HG03025 (cell line): Measurements from ENCODE around the gene NDUFB6.
"Not testable (repeated sequence)": the region's sequence is repeated elsewhere in the genome, so short reads cannot be mapped to it uniquely, and the experiment has no call there.

ENCODE experiments used
- ATAC-seq: cut with Tn5 transposase; IDR thresholded peaks from one replicate; pipeline ENCODE4 v1.9.1; 2021; ENCODE audit warnings: mild to moderate bottlenecking, moderate library complexity; ENCODE audit not compliant: unreplicated experiment, low FRiP score

The NDUFB6 gene

DNA sequence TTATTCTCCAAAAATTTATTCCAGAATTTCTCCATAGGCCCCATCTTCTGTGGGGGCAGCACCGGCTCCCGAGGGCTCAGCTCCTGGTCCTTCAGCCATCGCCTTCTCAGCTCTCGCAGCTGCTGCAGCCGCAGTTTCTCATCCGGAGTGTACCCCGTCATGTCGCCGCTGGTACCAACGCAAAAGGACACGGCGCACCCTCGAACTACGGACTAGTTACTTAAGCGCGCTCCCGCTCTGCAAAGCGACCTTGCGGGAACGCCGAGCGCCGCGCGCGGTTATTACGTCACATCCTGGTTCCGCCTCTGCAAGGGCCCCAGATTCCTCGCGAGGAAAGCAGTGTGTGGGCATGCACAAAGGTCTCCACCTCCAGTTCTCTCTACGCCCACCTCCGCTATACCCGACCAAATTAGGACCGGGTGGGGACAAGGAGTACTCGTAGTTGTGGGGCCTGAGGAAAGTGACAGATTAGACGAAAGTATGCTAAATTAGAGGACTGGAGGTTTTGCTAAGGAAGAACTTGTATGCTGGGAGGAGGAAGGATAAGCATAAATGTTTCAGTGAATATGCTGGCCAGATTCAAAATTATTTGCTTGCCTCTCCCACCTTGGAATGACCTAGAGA is at the start of gene NDUFB6:
Gene NDUFB6 (minus strand): TSS at position 260 of the 624 bp plus-strand sequence. CDS start 99 bp downstream, at position 161.
- peak; percentile 73 for ATAC-seq

DNA sequence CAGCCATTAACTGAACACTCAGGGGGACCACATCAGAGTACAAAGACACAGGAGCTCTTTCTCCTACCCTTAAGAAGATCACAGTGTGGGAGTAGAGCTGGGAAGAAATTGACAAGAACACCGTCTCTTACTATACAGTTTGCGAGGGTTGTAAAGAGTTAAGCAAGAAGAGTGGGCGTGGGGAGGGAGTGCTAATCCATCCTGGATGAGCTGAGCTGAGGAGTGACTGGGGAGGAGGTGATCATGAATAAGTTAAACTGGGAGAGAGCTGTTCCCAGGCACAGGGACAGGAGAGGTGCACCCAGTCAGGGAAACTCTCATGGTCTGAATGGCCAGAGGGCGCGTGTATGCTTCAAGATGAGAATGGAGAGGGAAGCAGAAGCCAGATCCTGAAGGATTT is 45.3 kb upstream of the NDUFB6 start:
- ATAC-seq, result no peak

DNA sequence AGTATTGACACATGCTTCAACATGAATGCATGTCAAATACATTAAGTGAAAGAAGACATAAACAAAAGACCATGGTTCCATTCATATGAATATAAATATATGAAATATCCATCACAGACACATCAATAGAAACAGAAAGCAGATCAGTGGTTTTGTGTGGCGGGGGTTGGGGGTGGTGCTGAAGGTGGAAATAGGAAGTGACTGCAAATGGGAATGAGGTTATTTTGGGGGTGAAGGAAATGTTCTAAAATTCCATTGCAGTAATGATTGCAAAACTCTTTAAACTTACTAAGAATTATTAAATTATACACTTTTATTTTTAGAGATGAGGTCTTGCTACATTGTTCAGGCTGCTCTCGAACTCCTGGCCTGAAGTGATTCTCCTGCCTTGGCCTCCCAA is 33.9 kb upstream of the NDUFB6 start:
- no peak for ATAC-seq

DNA sequence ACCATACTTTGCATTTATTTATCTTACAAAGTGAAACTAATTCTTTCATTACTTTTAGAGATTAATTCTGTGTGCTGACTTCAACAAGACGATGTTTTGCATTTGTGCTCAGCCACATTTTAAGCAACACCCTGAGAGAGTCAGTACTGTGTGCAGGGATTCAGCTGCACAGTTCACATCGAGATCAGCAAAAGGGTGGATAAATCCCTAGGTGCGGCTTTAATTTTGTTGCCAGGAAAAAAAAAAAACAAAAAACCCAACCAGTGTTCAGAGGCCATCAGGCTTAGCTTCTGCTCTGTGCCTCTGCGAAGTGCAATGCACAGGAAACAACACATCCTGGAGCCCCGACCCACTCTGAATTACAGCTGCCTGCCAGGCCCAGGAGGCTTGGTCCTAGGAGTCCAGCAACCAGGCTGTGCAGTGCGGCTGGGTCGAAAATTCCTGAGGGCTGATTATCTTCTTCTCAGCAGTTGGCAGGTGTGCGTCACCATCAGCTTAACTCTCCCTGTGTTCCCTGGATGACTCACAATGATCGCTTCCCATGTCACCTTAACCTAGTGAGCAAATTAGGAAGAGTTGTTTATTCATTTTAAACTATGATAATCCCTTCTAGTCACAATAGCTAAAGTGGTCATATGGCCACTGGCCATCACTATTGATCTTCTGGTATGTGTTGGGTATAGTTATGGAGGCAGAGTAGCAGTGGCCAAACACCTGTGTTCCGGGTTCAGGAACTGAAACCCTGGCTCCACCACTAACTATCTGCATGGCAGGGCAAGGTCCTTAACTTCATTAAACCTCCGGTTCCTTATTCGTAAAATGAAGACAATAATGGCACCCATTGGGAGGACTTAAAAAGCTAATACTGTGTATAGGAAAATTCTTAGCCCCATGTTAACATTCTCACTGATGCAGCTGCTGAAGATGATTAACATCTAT is 31.2 kb upstream of the NDUFB6 start:
- ATAC-seq, result peak; percentile 94

DNA sequence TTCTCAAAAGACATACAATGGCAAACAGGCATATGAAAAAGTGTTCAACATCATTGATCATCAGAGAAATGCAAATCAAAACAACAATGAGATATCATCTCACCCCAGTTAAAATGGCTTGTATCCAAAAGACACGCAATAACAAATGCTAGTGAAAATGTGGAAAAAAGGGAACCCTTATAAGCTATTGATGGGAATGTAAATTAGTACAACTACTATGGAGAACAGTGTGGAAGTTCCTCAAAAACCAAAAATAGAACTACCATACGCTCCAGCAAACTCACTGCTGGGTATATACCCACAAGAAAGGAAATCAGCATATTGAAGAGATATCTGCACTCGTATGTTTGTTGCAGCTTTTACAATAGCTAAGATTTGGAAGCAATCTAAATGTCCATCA is 26.1 kb upstream of the NDUFB6 start:
- ATAC-seq, result not testable (repeated sequence)

DNA sequence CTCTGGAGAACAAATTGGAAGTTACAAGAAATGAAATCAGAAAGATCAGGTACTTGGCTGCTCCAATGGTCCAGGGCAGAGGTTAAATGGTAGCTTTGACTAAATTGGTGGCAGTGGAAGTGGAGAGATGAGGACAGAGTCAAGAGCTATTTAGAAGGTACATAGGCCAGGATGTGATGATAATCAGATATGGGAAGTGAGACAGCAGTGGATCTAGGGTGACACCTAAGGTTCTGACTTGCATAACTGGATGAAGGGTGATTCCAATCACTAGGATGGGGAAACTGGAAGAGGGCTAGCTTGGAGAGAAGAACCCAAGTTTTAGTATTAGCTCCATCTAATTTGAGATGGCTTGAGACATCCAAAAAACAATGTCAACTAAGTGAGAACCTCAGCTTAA is 24.0 kb upstream of the NDUFB6 start:
- ATAC-seq, result no peak

DNA sequence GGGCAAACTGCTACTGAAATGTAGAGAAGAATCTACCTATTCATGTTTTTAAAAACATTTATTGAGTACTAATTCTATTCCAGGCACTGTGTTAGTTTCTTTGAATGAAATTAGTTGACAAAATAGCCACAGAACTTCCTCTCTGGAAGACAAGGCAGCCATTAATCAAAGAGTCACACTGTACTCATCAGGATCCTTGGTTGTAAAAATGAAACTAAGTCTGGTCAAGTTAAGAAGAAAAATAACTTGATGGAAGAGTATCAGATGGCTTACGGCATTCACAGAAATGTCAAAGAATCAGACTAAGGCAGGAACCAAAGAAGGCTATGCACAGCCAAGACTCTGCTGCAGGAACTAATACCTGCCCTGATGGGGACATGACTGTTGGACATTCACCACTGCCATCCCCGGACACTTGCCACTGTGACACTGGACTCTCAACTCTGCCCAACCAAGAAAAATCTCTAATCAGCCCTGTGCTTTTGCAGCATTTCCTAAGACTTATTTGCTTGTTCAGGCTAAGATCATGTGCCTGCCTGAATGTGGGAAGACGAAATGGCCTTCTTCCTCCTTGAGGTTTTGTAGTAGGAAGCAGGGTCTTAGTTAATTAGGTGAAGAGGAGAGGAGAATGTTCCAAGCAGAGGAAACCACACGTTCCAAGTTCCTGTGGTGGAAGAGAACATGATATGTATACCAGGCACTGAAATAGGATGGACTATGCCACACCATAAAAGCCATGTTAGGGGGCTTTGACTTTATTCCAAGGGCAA is 23.3 kb upstream of the NDUFB6 start:
- no peak for ATAC-seq

DNA sequence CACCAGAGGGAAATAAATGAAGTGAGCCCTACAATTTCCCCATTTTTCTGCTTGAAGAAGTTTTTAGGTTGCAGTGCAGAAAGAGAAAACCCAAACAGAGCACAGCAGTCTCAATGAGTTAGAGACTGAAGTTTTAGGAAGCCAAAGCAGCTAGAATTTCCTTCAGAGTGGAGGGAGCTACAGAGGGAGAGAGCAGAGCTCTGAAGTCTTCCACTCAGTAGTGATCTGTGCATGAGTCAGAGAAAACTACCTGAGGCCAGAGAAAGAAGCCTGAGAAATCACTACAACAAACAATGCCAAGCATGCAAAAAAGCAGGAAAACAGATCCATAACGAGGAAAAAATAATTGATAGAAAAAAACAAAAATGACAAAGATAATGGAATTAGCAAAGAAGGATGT is 17.9 kb upstream of the NDUFB6 start:
- ATAC-seq, result no peak

DNA sequence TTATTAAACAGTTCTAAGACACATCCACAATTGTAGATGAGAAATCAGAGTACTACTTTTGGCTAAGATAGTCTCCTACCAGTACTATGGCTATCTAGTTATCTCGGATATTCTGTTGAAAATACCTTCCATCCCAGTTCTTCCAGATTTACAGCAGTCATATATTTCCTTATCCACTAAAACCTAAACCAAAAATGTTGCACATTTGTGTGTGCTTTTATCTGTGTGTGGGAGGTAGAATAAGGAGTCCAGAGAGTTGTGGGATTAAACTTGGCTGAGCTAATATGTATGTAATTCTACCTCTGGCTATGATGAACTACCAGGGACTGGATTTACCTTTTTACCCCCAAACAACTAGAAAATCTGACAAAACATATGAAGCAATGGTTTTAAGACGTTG is 17.5 kb upstream of the NDUFB6 start:
- ATAC-seq, result no peak

DNA sequence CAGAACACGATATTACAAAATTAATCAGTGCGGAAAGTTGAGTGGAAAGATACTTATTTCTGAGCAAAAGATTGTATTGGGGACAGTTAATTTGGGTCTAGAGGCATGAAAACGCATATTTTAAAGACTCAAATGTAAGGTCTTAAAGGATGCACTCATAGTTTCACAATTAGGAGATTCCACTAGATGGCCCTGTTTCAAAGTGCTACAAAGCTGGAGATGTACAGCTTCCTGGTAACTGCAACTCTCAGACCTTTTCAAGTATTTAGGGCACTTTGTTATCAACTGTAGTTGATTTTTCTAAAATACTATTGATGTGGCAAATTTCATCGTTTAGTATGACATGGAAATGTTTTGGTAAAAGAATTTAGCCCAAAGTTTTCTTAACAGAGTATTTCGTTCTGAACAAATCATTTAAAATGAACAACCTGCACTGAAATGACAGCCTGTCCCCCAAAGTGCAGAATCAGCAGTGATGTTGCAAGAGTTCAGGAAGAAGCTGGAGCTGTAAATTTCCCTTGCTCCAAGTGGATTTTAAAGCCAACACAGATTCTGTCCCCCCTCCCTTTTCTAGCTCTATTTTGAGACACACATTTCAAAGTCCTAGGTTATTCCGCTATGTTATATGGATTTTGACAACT is 16.2 kb upstream of the NDUFB6 start:
- ATAC-seq, result peak; percentile 61

DNA sequence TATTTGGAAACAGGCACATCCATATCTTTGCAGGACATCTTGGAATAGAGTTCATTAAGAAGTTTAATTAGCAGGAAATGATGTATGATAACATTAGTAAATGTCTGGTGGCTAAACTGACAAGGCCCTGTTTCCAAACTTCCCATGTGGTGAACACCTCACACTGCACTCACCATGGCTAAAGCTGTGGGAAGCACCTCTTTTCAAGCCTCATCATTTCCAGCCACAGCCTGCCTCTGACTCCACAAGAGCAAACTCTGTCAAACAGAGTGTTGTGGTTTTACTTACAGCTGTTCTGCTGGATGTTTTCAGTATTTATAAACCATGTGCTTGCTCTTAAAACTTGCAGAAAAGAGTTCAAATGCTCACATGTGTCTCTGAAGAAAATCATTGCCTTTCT is 14.9 kb upstream of the NDUFB6 start:
- no peak for ATAC-seq

DNA sequence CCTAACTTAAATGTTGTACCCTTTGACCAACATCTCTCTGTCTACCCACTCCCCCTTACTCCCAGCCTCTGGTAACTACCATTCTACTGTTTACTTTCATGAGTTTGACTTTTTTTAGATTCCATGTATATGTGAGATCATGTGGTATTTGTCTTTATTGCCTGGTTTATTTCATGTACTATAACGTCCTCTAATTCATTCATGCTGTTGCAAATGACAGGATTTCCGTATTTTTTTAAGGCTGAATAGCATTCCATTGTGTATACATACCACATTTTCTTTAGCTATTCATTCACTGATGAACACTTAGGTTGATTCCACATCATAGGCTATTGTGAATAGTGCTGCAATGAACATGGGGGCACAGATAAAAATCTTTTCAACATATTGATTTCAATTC is 11.8 kb upstream of the NDUFB6 start:
- ATAC-seq, result no peak

DNA sequence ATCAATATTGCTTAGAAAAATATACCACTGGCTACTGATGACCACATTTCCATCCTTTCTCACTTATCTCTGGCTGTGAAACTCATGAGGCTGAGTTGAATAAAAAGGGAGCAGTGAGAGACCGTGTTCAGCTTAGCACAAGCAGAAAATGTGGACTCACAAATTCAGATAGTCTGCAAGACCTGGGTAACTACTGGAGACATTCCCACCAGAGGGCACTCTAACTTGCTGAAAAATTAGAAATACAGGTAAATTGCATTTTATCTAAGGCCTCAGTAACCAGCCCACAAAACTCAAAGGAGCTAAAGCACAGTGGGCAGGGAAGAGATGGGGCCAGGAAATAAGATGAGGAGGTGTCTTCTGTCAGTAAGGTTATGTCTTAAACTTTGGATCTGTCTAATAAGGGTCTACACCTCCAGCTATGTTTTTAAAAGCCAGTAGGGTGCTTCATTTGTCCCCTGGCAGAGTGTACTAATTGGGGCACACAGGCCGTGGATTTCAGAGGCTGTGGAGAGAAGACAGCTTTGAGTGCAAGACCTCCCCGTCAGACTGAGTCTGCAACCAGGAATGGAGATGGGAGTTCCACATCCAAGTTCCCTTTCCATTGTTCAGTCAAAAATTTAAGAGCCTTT is 8.7 kb upstream of the NDUFB6 start:
- no peak for ATAC-seq

DNA sequence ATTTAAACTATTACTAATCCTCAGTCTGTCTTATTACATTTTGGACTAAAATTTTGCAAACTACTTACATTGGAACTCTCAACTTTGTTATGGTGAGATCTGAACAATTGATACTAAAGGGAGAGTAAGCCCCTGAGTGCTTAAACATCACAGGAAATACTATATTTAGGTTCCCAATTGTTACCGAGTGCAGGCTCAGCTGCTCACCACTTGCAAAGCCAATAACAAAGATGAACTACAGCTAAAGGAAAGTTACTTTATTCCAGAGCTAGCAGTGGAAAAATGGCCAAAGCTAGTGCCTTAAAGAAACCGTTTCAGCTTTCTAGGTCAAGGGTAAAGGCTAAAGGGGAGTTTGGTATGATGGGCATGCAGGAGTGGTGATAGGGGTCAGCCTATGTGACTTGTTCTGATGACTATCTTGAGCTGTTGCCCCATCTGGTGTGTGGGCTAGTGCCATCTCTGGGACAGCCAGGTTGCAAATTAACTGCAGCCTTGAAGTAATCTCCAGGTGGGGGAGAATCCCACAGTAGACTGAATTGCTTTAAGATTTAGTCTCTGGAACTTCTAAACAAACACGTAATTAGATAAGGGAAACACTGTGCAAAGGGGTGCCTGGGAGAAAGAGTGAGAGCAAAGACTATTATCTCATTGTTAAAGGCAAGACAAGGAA is 7.8 kb upstream of the NDUFB6 start:
- ATAC-seq, result no peak

DNA sequence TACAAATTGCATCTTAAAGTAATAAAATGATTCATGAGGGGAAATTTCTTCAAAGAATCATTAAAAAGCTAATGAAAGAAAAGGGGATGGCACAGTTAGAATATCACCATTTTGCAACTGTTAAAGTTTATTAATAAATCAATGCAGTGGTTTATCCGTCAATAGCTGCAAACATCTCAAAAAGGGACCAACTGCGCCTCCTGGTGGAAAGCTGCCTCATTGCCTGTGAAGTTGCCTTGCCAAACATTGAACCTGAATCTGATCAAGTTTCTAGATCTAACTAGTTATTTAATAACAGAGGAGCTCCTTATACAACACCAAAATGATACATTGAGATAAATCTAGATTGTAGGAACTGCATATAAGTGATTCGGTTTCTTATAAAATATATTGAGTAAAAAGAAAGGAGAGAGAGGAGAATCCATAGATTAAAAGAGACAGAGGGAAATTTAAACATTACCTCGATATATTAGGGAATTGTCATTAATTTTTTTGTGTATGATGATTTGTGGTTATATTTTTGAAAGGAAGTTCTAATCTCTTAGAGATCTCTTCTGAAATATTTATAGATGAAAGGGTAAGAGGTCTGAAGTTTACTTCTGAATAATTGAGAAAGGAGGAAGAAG is 6.9 kb upstream of the NDUFB6 start:
- no peak for ATAC-seq

DNA sequence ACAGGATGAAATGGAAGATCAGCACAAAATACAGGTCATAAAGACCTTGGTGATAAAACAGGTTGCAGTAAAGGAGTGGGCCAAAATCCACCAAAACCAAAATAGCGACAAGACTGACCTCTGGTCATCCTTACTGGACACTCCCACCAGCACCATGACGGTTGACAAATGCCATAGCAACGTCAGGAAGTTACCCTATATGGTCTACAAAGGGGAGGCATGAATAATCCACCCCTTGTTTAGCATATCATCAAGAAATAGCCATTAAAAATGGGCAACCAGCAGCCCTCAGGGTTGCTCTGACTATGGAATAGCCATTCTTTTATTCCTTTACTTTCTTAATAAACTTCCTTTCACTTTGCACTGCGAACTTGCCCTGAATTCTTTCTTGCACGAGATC is 6.0 kb upstream of the NDUFB6 start:
- no peak for ATAC-seq

DNA sequence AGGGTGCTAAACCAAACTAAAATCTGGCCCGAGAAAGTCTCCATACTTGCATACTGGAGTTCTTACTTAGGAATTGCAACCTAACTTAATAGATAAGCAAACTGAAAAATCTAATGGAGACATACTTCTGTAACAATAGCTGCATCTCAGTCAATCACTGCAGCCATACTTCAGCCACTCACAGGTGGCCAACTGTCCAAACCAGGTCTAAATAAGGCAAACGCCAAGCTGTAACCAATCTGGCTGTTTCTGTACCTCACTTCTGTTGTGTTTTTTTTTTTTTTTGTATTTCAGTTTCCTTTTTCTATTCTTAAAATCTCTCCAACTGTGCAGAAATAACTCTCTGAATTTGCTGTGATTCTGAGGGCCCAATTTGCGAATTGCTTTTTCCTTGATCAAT is 4.4 kb upstream of the NDUFB6 start:
- ATAC-seq, result peak; percentile 45

DNA sequence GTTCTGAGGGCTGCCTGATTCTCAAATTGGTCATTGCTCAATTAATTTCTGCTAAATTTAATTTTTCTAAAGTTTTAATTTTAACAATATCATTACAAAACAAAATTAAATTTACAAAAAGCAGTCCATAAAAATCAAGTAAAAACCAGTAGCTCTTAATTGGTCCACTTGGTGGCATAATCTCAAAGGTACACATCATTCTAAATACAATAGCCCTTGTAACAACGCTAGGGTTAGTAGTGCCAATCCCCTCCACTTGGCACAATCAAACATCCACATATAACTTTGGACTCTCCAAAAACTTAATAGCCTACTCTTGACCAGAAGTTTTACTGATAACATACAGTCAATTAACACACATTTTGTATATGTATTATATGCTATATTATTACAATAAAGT is 1.9 kb upstream of the NDUFB6 start:
- ATAC-seq, result no peak

DNA sequence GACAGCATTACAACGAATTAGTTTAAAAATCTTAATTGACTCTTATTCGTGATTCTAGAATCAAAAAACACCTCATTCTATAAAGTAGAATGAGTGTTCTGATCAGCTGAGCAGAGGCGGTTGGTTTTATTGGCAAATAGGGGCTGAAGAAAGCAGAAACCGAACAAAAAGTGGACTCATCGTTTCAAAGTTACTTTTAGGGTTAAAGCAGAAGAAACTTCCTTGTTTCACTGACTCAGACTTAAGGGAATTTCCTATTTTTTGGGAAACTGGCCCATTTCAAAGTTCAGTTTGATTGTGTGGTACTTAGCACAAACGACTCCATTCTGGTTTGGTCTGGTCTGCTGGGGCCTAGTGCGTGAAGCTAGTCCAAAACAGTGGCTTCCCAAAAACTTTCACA is 862 bp upstream of the NDUFB6 start:
- ATAC-seq, result no peak
